OCI-LY3 (cell line): ENCODE data around the gene ZHX3.

Experiments used
- EZH2phosphoT487 ChIP-seq: fragments of 200-600 bp; shearing (Covaris generic); IDR thresholded peaks from 2 replicates; pipeline ENCODE4 v1.6.1; 2018; ENCODE audit warnings: antibody characterized with exemption, mixed run types, low read depth
- TF ChIP-seq, protein P1 (sequence below): fragments of 200-600, 300-600 bp; sonication (generic); IDR thresholded peaks from 2 replicates; pipeline ENCODE4 v1.5.1; 2014; ENCODE audit warnings: antibody characterized with exemption, low read length, low read depth

DNA sequence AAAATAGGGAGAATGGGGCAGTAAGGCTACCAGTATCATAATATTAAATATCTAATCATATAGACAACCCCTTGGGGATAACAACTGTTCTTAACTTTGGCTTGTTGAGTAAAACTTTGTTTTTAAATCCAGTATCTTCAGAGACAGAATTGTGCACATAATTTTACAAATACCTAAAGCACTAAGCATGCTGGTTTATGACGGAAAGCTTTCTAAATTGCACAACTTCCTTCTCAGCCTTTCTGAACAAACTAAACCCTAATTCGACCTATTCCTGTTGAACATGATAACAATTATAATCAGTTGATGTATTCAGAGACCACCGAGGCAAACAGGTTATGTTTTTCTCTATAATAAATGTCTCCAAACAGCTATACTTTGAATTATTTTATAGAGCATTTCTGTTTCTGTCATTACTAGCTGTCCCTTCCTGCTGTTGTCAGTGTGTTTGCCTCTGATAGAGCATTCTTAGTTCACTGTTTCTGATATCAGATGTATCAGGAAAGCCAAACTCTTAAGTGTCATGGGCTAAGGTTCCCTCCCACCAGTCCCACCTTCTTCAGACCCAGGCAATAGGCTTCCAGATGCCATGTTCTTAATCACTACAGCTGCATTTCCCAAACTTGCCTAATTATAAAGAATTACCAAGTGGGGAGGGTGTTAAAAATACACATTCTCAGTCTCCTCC lies 8.7 kb downstream of the ZHX3 start:
- TF ChIP-seq, protein P1, sequence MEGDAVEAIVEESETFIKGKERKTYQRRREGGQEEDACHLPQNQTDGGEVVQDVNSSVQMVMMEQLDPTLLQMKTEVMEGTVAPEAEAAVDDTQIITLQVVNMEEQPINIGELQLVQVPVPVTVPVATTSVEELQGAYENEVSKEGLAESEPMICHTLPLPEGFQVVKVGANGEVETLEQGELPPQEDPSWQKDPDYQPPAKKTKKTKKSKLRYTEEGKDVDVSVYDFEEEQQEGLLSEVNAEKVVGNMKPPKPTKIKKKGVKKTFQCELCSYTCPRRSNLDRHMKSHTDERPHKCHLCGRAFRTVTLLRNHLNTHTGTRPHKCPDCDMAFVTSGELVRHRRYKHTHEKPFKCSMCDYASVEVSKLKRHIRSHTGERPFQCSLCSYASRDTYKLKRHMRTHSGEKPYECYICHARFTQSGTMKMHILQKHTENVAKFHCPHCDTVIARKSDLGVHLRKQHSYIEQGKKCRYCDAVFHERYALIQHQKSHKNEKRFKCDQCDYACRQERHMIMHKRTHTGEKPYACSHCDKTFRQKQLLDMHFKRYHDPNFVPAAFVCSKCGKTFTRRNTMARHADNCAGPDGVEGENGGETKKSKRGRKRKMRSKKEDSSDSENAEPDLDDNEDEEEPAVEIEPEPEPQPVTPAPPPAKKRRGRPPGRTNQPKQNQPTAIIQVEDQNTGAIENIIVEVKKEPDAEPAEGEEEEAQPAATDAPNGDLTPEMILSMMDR = no peak
- no peak for TF ChIP-seq EZH2phosphoT487
